ENCODE results near the gene CKMT2. TPM values are rescaled to one million over a fixed set of nuclear protein-coding genes. Genes with fewer than 3 reads are reported as not detected.

Gene CKMT2
- 1,824 TPM for total RNA-seq
- long read RNA-seq, transcript CKMT2-203 (10 exons, 1,479 nt) = minor isoform, 386 of 2,295 reads
- long read RNA-seq, transcript CKMT2-201 (10 exons, 1,512 nt) = major isoform, 1,122 of 2,295 reads
- long read RNA-seq, transcript CKMT2-202 (11 exons, 1,637 nt) = minor isoform, 18 of 2,295 reads
- long read RNA-seq, partial matches to known transcripts = 704 of 2,295 reads
- long read RNA-seq, other reads (novel, unspliced or antisense) = 65 of 2,295 reads

DNA sequence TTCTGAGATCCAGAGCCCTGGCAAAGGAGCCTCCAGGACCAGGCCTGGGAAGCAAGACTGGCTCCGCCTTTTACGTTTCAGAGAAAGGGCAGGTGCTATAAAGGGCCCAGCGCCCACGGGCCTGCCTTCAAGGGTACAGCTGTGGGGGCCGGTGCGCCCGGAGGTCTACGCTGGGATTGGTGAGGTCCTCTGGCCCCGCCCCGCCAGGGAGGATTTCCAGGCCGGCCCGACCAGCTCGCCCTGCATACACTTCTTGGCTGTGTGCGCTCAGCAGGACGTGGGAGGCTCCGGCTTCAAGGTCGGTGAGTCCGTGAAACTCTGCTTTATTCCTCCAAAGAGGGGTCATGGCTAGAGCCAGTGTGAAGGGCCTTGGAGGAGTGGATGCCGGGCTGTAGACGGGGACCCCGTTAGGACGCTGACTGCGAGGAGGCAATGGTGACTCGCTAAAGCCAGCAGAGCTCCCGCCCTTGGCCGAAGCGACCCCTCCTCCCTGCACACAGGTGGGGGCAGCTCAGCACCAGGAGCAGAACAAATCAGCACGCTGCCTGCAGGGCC lies at the start of gene CKMT2:
TSS of gene CKMT2 (plus strand) at position 243 of the 555 bp plus-strand sequence. CDS start 17,811 bp downstream, outside the sequence.
- Histone ChIP-seq H3K9me3 (replicated peaks) (no peaks in the 10 kb centered on the region), H3K4me3 (peak within 1 kb of the TSS; percentile 70), H3K4me1 (peaks cover 53% of the 10 kb centered on the region), H3K27ac (replicated peaks) (peak within 1 kb of the TSS; percentile 97), H3K36me3 (no peaks in the 10 kb centered on the region), H3K27me3 (ENCODE audit: low read depth) (no peaks in the 10 kb centered on the region)
- TF ChIP-seq, protein P1, sequence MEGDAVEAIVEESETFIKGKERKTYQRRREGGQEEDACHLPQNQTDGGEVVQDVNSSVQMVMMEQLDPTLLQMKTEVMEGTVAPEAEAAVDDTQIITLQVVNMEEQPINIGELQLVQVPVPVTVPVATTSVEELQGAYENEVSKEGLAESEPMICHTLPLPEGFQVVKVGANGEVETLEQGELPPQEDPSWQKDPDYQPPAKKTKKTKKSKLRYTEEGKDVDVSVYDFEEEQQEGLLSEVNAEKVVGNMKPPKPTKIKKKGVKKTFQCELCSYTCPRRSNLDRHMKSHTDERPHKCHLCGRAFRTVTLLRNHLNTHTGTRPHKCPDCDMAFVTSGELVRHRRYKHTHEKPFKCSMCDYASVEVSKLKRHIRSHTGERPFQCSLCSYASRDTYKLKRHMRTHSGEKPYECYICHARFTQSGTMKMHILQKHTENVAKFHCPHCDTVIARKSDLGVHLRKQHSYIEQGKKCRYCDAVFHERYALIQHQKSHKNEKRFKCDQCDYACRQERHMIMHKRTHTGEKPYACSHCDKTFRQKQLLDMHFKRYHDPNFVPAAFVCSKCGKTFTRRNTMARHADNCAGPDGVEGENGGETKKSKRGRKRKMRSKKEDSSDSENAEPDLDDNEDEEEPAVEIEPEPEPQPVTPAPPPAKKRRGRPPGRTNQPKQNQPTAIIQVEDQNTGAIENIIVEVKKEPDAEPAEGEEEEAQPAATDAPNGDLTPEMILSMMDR (IDR thresholded peaks at IDR 0.05; ENCODE audit: borderline replicate concordance) = no peak
- intact Hi-C loops (cut with micrococcal nuclease) = no loop called here
- DNase-seq = peak; percentile 91

DNA sequence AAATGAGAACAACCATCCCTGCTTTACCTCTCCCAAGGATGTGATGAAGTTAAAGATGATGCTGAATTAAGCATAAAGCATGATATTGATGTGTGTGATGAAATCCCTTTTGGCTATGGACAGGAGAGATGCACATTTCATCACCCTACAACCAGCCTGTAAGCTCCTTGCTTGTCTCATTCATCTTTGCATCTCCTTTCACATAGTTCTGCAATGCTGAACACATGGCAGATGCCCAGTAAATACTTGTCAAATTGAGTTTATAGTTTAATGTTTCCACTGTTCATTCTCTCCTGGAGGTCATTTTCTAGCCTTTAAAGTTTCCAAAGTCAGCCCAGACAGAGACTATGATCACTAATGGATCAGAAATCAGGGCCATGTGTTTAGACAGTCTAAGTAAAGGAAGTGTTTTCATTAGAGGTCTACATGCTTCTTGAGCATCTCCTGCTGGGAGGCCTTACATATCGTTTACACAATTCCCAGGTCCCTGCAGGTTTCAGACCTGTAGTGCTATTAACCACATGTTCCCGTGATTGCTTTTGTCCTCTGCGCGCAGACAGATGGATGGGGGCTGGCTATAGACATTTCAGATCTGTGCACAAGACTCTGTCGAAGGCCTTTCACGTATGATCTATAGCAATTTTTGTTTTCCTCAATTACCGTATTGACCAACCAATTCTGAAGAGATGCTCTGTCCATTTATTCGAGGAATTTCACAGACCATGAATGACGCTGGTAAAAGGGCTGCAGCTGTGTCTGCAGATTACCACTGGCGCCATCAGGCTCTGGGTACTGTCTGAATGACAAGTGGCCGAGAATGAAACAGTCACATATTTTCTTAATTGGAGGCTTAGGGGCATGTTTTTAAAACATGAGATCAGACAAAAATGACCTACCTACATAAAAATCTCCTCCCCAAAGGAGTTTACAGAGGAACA lies 49.0 kb upstream of the CKMT2 start:
- peaks cover 3% of the 10 kb centered on the region for H3K36me3 ChIP-seq
- H3K27me3 ChIP-seq (ENCODE audit: low read depth) = no peaks in the 10 kb centered on the region
- TF ChIP-seq, protein P1 (IDR thresholded peaks at IDR 0.05; ENCODE audit: borderline replicate concordance) = no peak
- H3K4me1 ChIP-seq = peaks cover 12% of the 10 kb centered on the region
- intact Hi-C loops (cut with micrococcal nuclease) = no loop called here
- H3K27ac ChIP-seq (replicated peaks) = no peak overlapping the region
- no peak for DNase-seq
- H3K9me3 ChIP-seq (replicated peaks) = no peaks in the 10 kb centered on the region
- H3K4me3 ChIP-seq = no peak overlapping the region

DNA sequence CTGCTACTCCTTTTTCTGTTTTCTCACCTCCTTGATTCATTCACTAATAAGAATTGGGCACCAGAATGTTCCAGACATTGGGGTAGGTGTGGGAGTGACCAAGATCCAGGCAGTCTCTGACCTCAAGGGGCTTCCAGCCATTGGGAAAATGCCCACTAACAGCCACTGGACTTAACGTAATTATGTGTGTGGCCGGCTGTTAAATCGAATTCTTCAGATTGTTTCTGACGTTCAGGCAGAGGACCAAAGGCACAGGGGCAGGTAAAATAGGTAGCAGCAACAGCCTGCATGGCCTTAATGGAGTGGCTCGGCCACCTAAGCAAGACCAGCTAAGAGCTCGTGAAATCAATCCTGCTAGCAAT lies 48.4 kb upstream of the CKMT2 start:
- intact Hi-C loops (cut with micrococcal nuclease) = no loop called here
- H3K4me3 ChIP-seq = no peak overlapping the region
- no peak for DNase-seq
- H3K27ac ChIP-seq (replicated peaks) = no peak overlapping the region
- peaks cover 3% of the 10 kb centered on the region for H3K36me3 ChIP-seq
- peaks cover 12% of the 10 kb centered on the region for H3K4me1 ChIP-seq
- TF ChIP-seq, protein P1 (IDR thresholded peaks at IDR 0.05; ENCODE audit: borderline replicate concordance) = no peak
- H3K27me3 ChIP-seq (ENCODE audit: low read depth) = no peaks in the 10 kb centered on the region
- no peaks in the 10 kb centered on the region for H3K9me3 ChIP-seq (replicated peaks)

DNA sequence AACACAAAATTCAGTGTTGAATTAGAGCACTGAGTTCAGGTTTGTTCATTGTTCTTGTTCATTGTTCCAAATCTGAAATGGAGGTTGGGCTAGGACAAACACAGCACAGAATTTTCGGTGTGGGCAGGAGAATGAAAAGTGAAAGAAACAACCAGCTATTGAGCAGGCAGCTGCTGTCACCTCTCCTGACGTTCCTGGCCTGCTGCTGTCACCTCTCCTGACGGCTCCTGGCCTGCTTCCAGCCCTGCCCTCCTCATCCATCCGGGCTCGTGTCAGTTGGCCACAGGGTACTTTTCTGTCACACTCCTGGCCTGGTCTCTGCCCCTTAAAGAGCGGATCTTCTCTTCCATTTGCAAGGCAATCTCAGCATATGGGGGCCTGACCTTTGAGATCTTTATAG lies 45.2 kb upstream of the CKMT2 start:
- no peaks in the 10 kb centered on the region for H3K27me3 ChIP-seq (ENCODE audit: low read depth)
- H3K4me1 ChIP-seq = peaks cover 12% of the 10 kb centered on the region
- H3K4me3 ChIP-seq = no peak overlapping the region
- H3K36me3 ChIP-seq = no peaks in the 10 kb centered on the region
- intact Hi-C loops (cut with micrococcal nuclease) = no loop called here
- H3K27ac ChIP-seq (replicated peaks) = peak overlapping the region; percentile 54
- peak; percentile 68 for DNase-seq
- no peaks in the 10 kb centered on the region for H3K9me3 ChIP-seq (replicated peaks)
- TF ChIP-seq, protein P1 (IDR thresholded peaks at IDR 0.05; ENCODE audit: borderline replicate concordance) = no peak

DNA sequence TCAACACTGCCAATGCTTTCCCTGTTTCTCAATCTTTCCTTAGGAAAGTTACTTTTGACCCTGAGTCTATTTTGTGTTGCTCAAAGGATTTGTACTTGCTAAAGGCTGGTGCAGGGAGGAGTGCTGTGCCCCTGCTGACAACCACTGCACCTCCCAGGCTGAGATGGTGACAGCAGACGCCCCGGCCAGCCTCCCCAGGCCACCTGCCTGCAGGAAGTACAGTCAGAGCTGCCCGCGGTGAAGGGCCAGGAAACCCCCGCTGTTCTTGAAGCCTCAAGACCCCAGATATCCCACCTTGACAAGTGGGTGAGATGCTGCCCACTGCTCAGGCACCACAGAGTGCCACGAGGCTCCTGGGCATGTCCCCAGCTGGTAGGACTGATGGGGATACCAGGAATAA lies 44.2 kb upstream of the CKMT2 start:
- no peaks in the 10 kb centered on the region for H3K36me3 ChIP-seq
- DNase-seq = no peak
- H3K4me3 ChIP-seq = no peak overlapping the region
- peaks cover 12% of the 10 kb centered on the region for H3K4me1 ChIP-seq
- intact Hi-C loops (cut with micrococcal nuclease) = no loop called here
- no peak overlapping the region for H3K27ac ChIP-seq (replicated peaks)
- TF ChIP-seq, protein P1 (IDR thresholded peaks at IDR 0.05; ENCODE audit: borderline replicate concordance) = no peak
- no peaks in the 10 kb centered on the region for H3K27me3 ChIP-seq (ENCODE audit: low read depth)
- no peaks in the 10 kb centered on the region for H3K9me3 ChIP-seq (replicated peaks)

Measured in left ventricle myocardium inferior (tissue), 1 donor.